HL-60/S4 treated with phorbol 12-myristate 13-acetate at 8.2 ng/mL for 4 days and 3 days (cell line): ENCODE data around the gene XDH.

Experiments used
- in situ Hi-C: fragments of 300-500 bp; cut with MboI; formaldehyde crosslinking; loops from 2 replicates; pipeline ENCODE4 v1.15.0; 2022; ENCODE audit warnings: low sequenced_read_pairs

XDH gene

DNA sequence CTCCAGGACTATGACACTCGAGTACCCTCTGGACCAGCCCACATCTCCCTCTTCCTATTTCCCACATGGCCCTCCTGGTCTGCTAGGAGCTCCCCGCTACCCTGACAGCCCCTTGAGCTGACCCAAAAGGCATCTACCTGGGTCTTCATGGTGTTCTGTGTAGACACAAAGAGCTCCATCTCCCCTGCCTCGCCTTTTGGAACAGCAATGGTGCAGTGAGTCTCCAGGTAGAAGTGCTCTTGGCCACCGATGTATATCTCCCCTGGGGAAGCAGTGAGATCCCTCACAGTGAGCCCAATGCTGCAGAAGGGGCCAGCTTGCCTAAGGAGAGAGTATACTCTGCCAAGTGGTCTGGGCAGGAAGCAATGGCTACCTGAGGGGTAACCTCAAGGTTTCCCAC lies 47.8 kb downstream of the XDH start:
- in situ Hi-C loops = no loop called here

DNA sequence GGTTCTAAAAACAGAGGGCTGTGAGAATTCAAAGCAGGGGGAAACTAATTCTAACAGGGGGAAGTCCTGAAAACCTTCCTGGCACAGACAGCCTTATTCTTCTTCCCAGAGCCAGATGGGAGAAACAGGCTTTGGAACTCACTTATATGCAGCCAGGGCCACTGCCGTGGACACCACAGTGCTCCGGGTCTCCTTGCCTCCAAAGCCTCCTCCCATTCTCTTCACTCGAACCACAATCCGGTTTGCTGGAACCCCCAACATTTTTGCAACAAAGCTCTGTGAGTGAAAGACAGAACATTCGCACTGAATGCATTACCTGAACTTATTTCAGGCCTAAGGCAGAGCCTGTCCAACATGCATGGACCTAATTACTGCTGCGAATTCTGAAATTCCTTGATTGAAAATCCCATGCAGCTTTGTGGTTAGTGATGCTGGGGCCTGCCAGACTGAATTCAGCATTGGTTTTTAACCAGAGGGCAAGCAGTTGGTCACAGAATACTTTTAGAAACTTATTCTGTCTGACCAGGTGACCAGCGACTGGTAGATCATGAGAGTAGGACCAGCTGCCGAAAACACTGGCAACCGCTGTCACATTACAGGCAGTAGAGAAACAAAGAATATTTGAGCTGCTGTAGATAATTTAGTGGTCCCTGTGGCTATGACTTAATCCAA lies 48.6 kb downstream of the XDH start:
- in situ Hi-C loops = no loop called here

DNA sequence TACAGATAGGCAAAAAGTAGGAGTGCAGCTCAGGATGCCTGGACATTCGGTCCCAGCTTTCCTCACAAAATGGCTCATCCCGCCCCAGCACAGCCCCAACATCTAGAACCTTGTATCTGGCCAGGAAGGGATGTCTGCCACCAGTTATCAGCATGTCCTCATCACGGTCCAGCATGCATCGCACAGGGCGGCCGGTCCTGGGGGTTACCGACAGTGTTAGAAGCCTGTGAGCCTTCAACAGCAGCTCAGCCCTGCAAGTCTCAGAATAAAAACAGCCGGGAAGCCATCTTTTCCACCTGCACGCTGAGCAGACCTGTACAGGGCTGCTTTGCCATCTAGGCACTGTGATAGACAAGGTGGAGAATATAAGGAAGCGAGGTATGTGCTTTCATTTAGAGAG lies 49.2 kb downstream of the XDH start:
- in situ Hi-C loops = no loop called here

DNA sequence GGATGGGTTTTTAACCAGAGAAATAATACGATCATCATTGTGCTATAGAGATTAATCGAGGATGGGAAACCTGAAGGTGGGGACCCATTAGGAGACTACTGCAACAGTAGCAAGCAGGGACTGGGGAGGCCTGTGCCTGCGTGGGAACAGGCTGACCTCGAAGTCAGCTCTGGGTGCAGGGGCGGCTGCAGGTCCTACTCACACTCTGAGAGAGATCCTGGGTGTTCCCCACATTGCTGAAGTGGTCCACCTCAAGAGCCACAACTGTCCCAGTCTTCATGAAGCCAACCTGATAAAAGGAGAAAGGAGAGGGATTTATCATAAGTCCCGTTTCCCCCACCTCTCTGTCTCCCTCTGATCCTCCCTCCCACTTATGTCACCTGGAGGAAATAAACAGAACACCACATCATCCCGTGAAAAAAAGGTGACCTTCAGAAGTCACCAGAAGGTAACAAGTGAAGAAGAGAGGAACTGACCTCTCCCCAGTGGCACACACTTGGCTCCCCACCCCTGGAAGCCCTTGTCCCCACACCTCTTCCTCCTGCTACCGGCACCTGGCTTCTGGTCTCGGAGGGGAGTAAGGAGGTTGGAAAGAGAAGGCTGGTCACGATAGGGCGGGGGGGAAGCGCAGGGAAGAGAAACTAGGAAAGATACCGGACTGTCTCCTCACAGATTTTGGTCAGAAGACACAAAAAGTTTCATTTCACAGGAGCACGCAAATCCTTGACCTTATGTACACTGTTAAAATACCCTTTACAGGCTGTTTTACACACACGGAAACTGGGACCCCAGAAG lies 50.4 kb downstream of the XDH start:
- in situ Hi-C loops = no loop called here

DNA sequence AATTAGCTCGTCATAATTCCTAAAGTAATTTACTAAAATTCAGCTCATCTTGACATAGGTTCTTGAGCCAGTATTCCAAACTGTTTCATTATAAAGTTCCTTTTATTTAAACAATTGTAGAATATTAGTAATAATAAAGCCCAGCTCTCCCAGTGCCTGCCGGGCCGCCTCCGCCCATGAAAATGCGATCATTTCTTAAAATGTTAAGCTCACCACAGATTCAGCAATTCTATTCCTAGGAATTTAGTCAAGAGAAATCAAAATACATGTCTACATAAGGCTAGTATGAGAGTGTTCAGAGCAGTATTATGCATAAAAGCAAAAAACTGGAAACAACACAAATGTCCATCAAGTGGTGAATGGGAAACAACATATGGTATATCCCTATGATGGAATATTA lies 52.0 kb downstream of the XDH start:
- in situ Hi-C loops = no loop called here

DNA sequence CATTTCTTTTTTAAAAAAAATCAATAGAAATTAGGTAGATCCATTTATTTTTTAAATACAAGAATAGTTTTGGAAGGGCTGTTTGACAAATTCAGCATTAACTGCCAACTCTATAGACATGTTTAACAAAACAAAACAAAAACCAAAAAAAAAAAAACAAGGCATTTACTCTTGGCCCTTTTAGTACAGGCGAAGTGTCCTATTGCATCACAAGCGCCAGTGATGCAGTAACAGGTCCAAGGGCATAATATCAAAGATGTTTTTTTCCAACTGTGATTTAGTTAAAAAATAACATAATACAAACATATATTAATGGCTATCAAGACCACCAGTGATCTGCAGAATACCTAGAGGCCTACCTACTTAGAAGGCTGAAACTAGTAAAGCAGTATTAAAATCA lies 55.3 kb downstream of the XDH start:
- in situ Hi-C loops = no loop called here

DNA sequence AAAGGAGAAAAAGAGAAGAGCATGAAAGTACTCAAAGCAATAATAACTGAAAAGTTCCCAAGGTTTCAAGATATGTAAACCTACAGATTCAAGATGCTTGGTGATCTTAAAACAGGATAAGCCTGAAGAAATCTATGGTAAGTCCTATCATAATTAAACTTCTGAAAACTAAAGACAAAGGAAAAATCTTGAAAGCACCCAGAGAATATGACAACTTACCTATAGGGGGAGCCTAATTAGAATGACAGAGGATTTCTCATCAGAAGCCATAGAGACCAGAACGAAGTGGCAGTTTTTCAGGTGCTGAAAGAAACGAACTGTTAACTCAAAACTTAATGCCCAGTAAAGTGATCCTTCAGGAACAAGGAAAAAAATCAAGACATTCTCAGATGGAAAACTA lies 59.7 kb downstream of the XDH start:
- in situ Hi-C loops = no loop called here

DNA sequence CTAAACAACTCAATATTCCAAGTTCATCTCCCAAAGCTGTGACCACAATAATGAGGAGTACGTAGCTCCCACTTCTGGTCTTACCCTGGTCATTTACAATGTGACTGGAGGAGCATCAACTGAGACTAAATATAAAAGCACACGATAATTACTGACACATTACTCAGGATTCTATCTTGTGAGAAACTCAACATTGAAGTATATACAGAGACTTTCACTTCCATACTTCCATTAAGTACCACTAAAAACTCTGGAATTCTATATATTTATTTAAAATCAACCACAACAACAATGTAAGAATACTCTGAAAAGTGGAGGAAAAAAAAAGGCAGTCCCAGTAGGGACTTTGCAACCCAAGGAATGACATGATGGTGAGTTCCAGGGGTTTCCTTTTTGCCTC lies 61.4 kb downstream of the XDH start:
- in situ Hi-C loops = no loop called here

DNA sequence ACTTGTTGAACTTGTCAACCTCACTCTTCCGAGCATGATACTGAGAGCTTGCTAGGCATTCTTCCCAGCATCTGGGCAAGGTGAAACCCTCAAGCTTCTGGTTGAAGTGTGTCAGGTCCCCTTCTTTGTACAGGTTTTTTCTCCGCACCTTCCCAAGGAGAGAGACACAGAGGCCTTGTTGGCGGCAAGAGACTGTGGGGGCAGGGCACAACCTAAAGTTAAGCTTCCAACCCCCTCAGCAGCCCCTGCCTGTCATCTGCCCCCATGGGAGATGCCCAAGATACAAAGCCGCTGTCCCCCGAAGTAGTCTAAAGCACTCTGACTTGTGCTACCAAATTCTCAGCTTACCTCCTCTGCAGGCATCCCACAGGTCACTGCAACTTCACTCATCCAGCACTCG lies 64.9 kb downstream of the XDH start:
- in situ Hi-C loops = loop anchor here (25.0 kb wide), 1 partner anchor 1162 kb away; no protein-coding TSS in a partner anchor

DNA sequence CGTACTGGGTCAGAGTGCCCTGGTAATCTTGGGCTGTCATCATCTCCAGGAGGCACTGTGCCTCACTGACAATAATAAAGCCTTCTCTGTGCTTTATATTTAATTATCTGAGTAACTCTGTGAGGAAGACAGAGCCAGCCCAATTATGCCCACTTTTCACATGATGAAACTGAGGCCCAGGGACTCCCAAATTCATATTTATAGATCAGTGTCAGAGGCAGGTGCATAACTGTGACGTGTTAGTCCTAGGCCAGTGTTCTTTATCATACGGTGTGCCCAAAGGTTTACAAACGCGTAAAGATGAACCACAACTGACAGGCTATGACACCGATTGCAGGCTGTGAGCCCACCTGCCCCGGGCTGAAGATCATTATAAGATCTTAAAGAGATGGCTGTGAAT lies 65.4 kb downstream of the XDH start:
- in situ Hi-C loops = loop anchor here (25.0 kb wide), 1 partner anchor 1162 kb away; no protein-coding TSS in a partner anchor

DNA sequence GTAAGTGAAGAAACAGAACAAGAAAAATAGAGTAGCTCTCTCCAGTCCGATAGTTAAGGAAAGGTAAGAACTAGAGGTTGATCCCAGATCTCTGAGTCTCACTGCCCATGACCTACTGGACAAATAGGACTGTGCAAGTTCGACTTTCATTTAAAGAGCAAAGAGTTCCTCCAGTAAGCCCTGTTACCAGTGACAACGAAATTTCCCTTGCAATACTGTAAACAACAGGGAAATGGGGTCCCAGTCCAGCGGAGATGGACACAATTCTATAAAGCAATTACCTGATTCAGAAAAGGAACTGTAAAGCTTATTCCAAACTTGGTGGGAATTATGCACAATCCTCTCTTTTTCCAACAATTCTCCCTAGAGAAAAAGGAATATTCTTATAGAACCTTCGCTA lies 65.9 kb downstream of the XDH start:
- in situ Hi-C loops = loop anchor here (25.0 kb wide), 1 partner anchor 1161 kb away; no protein-coding TSS in a partner anchor

DNA sequence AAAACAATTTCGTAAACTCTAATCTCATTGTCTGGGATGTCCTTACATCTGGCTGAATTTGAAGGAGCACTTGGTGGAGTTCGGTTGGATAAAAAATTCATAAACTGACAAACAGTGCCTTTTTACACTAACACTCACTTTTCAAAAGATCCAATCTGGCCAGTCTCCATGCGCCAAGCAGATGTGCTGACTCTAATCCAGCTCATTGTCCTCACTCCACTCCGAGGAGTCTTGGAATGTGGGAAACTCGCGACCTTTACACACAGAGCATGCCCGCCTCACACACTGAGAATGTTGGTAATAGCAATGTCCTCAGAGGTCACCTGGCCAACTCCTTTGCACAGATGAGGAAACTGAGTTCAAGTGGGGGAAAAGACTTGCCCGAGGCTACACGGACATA lies 66.8 kb downstream of the XDH start:
- in situ Hi-C loops = loop anchor here (25.0 kb wide), 1 partner anchor 1160 kb away; no protein-coding TSS in a partner anchor

DNA sequence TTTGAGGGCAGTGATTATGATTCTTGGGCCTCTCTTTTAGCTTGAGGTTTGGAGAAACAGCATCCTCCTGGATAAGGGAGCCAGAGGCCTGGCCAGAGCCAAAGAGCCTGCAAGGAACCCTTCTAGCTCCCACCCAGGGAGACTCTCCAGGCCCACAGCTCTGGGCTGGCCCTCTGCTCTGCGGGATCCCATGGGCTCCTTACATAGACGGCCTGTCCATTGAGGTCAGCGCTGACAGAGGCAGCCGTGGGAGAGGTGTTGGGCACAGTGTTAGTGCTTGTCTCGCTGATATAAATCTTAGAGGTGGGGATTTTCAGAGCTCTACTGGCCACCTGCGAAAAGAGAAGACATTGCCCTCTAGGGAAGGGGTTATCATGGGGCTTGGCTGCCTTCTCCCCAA lies 67.2 kb downstream of the XDH start:
- in situ Hi-C loops = loop anchor here (25.0 kb wide), 1 partner anchor 1160 kb away; no protein-coding TSS in a partner anchor

DNA sequence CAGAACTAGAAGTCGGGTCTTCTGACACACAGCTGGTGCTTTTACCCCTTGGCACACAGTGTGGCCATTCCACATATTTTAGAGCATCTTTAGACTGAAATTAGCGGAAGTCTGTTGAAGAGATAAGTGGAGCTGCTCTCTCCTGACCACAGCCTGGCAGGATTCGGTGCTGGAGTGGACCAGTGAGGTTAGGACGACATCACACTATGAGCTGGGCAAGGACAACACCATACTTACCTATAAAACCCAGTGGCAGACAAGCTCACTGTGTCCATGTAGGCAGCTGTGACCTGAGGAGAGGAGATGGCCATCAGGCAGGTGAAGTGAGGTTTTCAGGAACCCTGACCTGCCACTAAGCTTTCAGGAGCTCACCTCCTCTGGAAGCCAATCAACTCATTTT lies 70.1 kb downstream of the XDH start:
- in situ Hi-C loops = loop anchor here (25.0 kb wide), 1 partner anchor 1157 kb away; no protein-coding TSS in a partner anchor

DNA sequence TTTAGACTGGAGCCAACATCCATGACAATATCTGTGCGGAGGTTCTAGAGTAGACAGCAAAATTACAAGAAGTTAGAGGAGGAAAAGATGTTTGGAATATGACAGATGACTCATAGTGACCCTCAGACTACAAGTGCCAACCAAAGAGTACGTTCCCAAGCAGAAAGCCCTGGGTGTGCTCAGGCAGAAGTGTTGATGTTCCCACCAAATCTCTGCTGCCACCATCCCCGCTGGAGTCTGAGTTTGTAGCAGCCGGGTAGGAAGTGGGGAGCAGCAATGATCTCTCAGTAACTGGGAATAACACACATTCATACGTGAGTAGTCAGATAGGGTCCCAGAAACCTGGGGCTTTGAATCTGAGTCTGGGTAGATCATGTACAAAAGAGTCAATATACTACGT lies 73.2 kb downstream of the XDH start:
- in situ Hi-C loops = loop anchor here (25.0 kb wide), 1 partner anchor 1154 kb away; no protein-coding TSS in a partner anchor

DNA sequence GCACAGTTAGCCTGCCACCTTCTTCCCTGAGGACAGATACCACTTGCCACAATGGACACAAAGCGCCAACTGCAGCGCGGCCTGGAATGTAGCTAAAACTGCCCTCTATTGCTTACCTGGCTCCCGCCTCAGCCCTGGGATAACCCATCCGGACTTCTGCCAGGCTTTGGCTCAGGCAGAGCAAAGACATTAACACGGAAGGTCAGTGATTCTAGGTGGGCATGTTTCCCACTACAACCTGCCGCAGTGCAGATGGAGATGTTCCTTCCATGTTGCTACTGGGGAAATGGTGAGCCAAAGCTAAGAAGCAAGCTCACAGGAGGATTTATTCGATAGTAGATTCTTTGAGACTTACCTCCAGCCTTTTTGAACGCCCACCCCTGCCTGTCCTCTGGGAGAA lies 74.8 kb downstream of the XDH start:
- in situ Hi-C loops = loop anchor here (10.0 to 25.0 kb wide), 2 partner anchors 625 to 1152 kb away; no protein-coding TSS in a partner anchor

DNA sequence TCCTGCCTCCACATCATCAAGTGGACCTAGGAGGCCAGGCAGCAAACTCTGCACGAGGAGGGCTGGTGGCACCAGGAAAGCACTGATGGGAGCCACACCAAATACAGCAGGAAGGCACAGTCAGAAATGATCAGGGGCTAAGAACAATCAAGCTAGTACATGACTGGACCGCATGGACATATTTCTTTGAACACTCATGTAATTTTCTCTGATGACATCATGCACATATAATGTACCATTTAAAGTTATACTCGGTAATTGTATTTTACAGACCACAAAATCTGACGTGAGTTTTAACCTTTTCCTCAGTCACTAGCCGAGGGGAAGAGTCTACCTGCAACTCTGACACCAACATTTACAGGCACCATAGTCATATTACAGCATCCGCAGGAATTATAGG lies 76.7 kb downstream of the XDH start:
- in situ Hi-C loops = loop anchor here (10.0 to 25.0 kb wide), 2 partner anchors 623 to 1151 kb away; no protein-coding TSS in a partner anchor

DNA sequence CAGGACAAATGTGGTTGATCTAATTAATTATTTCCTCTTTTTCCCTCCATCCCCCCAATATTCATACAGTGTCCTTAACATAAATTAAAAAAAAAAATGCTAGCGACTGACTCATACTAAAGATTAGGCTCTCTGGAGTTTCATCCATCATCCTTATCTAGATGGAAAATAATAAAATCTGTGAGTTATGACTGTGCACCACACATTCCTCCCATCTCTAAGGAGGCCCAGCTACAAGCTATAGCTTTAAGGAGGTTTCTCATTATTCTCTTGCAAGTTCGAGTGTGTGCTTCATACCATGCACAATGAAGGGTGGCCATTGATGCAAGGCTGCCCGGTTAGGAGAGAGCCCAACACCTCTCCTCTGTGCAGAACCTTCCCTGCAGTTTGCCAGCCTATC lies 77.3 kb downstream of the XDH start:
- in situ Hi-C loops = loop anchor here (10.0 to 25.0 kb wide), 2 partner anchors 622 to 1150 kb away; no protein-coding TSS in a partner anchor

DNA sequence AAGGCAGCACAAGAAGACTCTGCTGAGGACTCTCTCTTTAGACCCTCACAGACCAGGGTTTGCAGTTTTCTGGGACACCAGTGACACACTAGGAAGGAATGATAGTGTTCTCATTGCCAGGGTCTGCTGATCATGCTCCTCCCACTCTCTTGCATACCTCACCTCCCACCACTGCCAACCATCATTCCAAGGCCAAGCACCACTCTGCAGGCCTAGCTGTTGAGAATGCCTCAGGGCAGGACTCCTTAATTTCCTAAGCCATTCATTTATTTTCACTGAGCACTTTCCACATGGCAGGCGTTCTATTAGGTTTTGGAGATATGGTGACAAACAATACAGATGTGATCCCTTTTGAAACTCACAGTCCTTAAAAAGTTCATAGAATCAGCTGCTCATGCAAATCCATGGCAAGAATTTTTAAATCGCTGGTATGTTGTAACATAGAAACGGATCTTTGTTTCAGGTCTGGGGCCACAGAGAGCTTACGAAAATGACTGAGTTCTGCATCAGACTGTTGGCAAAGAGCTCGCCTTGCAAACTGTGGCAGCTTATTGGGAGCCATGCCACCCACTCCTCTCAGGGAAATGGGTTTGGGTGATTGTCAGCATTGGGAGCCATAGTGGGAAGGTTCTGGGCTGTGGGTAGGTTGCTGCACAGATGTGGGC lies 78.5 kb downstream of the XDH start:
- in situ Hi-C loops = loop anchor here (10.0 to 25.0 kb wide), 2 partner anchors 621 to 1149 kb away; no protein-coding TSS in a partner anchor

DNA sequence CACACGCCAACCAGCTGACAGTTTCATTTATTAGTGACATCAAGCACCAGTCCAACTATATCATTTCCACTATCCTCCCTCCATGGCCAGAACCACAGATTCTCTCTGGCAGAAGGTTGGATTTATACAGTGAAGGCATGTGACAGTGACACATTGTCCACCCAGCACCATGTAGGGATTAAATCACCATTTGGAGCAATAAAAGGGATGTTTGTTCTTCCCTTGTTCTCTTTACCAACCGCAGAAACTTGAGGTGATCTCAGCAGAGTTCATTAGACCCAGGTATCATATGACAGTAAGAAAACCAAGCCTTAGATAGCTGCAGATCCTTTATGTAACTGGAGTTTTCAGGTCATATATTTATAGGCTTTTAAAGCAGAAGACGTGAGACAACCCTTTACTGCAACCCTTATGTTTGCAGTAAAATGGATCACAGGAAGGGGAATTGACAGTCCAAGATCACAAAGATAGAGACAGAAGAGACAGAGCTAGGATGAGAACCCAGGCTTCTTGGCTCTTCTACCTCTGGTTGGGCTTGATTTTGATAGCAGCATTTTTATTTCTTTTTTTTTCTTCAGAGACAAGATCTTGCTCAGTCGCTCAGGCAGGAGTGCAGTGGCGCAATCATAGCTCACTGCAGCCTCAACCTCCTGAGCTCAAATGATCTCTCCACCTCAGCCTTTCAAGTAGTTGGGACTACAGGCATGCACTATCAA lies 80.1 kb downstream of the XDH start:
- in situ Hi-C loops = loop anchor here (10.0 to 25.0 kb wide), 2 partner anchors 620 to 1147 kb away; no protein-coding TSS in a partner anchor
